ENCODE results near the gene ARSG. TPM values are rescaled to one million over a fixed set of nuclear protein-coding genes. Genes with fewer than 3 reads are reported as not detected.

Gene ARSG
- total and polyA plus RNA-seq, 2 of the 13 experiments (the other 11 are each of a cell fraction or from before 2014, with no cell fraction given), result 3.7 to 15.2 TPM

GRCh38 chr17:68290268-68290954 is 884 bp upstream of the ARSG start (continued):
- TF ChIP-seq RBM39 (IDR thresholded peaks at IDR 0.05; ENCODE audit: low read depth, low read length, poor library complexity, severe bottlenecking) (peak; percentile 70), ZNF850 (CRISPR knock-in tag; conservative IDR thresholded peaks at IDR 0.05) (no peak), ZFYVE20 (CRISPR knock-in tag; IDR thresholded peaks at IDR 0.05; ENCODE audit: borderline replicate concordance, low read depth) (no peak), ZNF816 (CRISPR knock-in tag; IDR thresholded peaks at IDR 0.05; ENCODE audit: borderline replicate concordance) (no peak; the same call in 1 of the 2 replicates), ZFP36L2 (CRISPR knock-in tag; IDR thresholded peaks at IDR 0.05) (no peak), ERF (CRISPR knock-in tag; IDR thresholded peaks at IDR 0.05) (no peak), SMARCC2 (IDR thresholded peaks at IDR 0.05) (no peak), RFX3 (CRISPR knock-in tag; IDR thresholded peaks at IDR 0.05) (no peak), HOXA9 (CRISPR knock-in tag; IDR thresholded peaks at IDR 0.05; ENCODE audit: borderline replicate concordance) (0 out of 2 replicates have a peak, but pooled peaks have one; percentile 38), RAD21 (CRISPR knock-in tag; IDR thresholded peaks at IDR 0.05) (peak; percentile 59; the same call in 1 of the 2 replicates), KDM5A (IDR thresholded peaks at IDR 0.05; ENCODE audit: borderline replicate concordance, low read length) (no peak), THYN1 (CRISPR knock-in tag; IDR thresholded peaks at IDR 0.05; ENCODE audit: borderline replicate concordance, low read depth) (0 out of 2 replicates have a peak, but pooled peaks have one; percentile 9), ZNF224 (CRISPR knock-in tag; IDR thresholded peaks at IDR 0.05) (no peak), ZNF605 (CRISPR knock-in tag; IDR thresholded peaks at IDR 0.05) (peak; percentile 31; the same call in 1 of the 2 replicates)
- TF ChIP-seq, protein P1, sequence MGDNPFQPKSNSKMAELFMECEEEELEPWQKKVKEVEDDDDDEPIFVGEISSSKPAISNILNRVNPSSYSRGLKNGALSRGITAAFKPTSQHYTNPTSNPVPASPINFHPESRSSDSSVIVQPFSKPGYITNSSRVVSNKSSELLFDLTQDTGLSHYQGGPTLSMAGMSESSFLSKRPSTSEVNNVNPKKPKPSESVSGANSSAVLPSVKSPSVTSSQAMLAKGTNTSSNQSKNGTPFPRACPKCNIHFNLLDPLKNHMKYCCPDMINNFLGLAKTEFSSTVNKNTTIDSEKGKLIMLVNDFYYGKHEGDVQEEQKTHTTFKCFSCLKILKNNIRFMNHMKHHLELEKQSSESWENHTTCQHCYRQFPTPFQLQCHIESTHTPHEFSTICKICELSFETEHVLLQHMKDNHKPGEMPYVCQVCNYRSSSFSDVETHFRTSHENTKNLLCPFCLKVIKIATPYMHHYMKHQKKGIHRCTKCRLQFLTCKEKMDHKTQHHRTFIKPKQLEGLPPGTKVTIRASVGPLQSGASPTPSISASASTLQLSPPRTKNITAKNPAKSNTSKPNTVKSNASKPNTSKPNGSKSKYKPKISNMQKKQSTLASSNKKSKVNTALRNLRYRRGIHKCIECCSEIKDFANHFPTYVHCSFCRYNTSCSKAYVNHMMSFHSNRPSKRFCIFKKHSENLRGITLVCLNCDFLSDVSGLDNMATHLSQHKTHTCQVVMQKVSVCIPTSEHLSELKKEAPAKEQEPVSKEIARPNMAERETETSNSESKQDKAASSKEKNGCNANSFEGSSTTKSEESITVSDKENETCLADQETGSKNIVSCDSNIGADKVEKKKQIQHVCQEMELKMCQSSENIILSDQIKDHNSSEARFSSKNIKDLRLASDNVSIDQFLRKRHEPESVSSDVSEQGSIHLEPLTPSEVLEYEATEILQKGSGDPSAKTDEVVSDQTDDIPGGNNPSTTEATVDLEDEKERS (CRISPR knock-in tag; IDR thresholded peaks at IDR 0.05), result no peak
- TF ChIP-seq, protein P2, sequence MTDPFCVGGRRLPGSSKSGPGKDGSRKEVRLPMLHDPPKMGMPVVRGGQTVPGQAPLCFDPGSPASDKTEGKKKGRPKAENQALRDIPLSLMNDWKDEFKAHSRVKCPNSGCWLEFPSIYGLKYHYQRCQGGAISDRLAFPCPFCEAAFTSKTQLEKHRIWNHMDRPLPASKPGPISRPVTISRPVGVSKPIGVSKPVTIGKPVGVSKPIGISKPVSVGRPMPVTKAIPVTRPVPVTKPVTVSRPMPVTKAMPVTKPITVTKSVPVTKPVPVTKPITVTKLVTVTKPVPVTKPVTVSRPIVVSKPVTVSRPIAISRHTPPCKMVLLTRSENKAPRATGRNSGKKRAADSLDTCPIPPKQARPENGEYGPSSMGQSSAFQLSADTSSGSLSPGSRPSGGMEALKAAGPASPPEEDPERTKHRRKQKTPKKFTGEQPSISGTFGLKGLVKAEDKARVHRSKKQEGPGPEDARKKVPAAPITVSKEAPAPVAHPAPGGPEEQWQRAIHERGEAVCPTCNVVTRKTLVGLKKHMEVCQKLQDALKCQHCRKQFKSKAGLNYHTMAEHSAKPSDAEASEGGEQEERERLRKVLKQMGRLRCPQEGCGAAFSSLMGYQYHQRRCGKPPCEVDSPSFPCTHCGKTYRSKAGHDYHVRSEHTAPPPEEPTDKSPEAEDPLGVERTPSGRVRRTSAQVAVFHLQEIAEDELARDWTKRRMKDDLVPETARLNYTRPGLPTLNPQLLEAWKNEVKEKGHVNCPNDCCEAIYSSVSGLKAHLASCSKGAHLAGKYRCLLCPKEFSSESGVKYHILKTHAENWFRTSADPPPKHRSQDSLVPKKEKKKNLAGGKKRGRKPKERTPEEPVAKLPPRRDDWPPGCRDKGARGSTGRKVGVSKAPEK (CRISPR knock-in tag; IDR thresholded peaks at IDR 0.05; ENCODE audit: borderline replicate concordance), result no peak
- TF ChIP-seq, protein P3, sequence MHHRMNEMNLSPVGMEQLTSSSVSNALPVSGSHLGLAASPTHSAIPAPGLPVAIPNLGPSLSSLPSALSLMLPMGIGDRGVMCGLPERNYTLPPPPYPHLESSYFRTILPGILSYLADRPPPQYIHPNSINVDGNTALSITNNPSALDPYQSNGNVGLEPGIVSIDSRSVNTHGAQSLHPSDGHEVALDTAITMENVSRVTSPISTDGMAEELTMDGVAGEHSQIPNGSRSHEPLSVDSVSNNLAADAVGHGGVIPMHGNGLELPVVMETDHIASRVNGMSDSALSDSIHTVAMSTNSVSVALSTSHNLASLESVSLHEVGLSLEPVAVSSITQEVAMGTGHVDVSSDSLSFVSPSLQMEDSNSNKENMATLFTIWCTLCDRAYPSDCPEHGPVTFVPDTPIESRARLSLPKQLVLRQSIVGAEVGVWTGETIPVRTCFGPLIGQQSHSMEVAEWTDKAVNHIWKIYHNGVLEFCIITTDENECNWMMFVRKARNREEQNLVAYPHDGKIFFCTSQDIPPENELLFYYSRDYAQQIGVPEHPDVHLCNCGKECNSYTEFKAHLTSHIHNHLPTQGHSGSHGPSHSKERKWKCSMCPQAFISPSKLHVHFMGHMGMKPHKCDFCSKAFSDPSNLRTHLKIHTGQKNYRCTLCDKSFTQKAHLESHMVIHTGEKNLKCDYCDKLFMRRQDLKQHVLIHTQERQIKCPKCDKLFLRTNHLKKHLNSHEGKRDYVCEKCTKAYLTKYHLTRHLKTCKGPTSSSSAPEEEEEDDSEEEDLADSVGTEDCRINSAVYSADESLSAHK (CRISPR knock-in tag; IDR thresholded peaks at IDR 0.05; ENCODE audit: borderline replicate concordance), result no peak
- TF ChIP-seq, protein P4, sequence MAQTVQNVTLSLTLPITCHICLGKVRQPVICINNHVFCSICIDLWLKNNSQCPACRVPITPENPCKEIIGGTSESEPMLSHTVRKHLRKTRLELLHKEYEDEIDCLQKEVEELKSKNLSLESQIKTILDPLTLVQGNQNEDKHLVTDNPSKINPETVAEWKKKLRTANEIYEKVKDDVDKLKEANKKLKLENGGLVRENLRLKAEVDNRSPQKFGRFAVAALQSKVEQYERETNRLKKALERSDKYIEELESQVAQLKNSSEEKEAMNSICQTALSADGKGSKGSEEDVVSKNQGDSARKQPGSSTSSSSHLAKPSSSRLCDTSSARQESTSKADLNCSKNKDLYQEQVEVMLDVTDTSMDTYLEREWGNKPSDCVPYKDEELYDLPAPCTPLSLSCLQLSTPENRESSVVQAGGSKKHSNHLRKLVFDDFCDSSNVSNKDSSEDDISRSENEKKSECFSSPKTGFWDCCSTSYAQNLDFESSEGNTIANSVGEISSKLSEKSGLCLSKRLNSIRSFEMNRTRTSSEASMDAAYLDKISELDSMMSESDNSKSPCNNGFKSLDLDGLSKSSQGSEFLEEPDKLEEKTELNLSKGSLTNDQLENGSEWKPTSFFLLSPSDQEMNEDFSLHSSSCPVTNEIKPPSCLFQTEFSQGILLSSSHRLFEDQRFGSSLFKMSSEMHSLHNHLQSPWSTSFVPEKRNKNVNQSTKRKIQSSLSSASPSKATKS (CRISPR knock-in tag; IDR thresholded peaks at IDR 0.05), result no peak
